ENCODE data around the gene HOXD3. TPM values are rescaled to one million over a fixed set of nuclear protein-coding genes. Genes with fewer than 3 reads are reported as not detected.

HOXD3 gene
- total RNA-seq, 1 donor from 2014 or later: 1.5 TPM

- no peaks in the 10 kb centered on the region for H3K4me1 Mint-ChIP-seq
- H3K27me3 Mint-ChIP-seq (ENCODE audit: low read depth): peaks cover 54% of the 10 kb centered on the region
- H3K4me3 Mint-ChIP-seq: no peak overlapping the region
- DNase-seq (ENCODE audit: low read depth, low spot score): no peak
- no peaks in the 10 kb centered on the region for H3K9me3 Mint-ChIP-seq
- no peak for TF ChIP-seq CTCF (conservative IDR thresholded peaks at IDR 0.05)
- no peak overlapping the region for H3K27ac Mint-ChIP-seq (ENCODE audit: unreplicated experiment)
- no peaks in the 10 kb centered on the region for H3K36me3 Mint-ChIP-seq (ENCODE audit: low read depth)
These were observed 45.4 kb downstream of the HOXD3 start for GRCh38 chr2:176202491-176202890.

GRCh38 chr2:176205126-176205525 lies 48.0 kb downstream of the HOXD3 start:
- Mint-ChIP-seq H3K27me3 (ENCODE audit: low read depth) (peaks cover 40% of the 10 kb centered on the region), H3K9me3 (no peaks in the 10 kb centered on the region), H3K4me1 (no peaks in the 10 kb centered on the region), H3K27ac (ENCODE audit: unreplicated experiment) (no peak overlapping the region), H3K36me3 (ENCODE audit: low read depth) (no peaks in the 10 kb centered on the region), H3K4me3 (no peak overlapping the region)
- DNase-seq (ENCODE audit: low read depth, low spot score): no peak
- no peak for TF ChIP-seq CTCF (conservative IDR thresholded peaks at IDR 0.05)

GRCh38 chr2:176206136-176206535 lies 49.0 kb downstream of the HOXD3 start:
- no peaks in the 10 kb centered on the region for H3K4me1 Mint-ChIP-seq
- no peaks in the 10 kb centered on the region for H3K9me3 Mint-ChIP-seq
- H3K27ac Mint-ChIP-seq (ENCODE audit: unreplicated experiment): no peak overlapping the region
- TF ChIP-seq CTCF (conservative IDR thresholded peaks at IDR 0.05): no peak
- H3K4me3 Mint-ChIP-seq: no peak overlapping the region
- DNase-seq (ENCODE audit: low read depth, low spot score): no peak
- peaks cover 43% of the 10 kb centered on the region for H3K27me3 Mint-ChIP-seq (ENCODE audit: low read depth)
- no peaks in the 10 kb centered on the region for H3K36me3 Mint-ChIP-seq (ENCODE audit: low read depth)

- no peak overlapping the region for H3K4me3 Mint-ChIP-seq
- H3K9me3 Mint-ChIP-seq: no peaks in the 10 kb centered on the region
- H3K4me1 Mint-ChIP-seq: no peaks in the 10 kb centered on the region
- H3K36me3 Mint-ChIP-seq (ENCODE audit: low read depth): no peaks in the 10 kb centered on the region
- H3K27me3 Mint-ChIP-seq (ENCODE audit: low read depth): peaks cover 47% of the 10 kb centered on the region
- DNase-seq (ENCODE audit: low read depth, low spot score): no peak
- H3K27ac Mint-ChIP-seq (ENCODE audit: unreplicated experiment): no peak overlapping the region
- no peak for TF ChIP-seq CTCF (conservative IDR thresholded peaks at IDR 0.05)
These were observed 49.6 kb downstream of the HOXD3 start for GRCh38 chr2:176206682-176207081.

GRCh38 chr2:176211110-176211509 lies 54.0 kb downstream of the HOXD3 start:
- Mint-ChIP-seq H3K36me3 (ENCODE audit: low read depth) (no peaks in the 10 kb centered on the region), H3K27ac (ENCODE audit: unreplicated experiment) (no peak overlapping the region), H3K4me3 (no peak overlapping the region), H3K27me3 (ENCODE audit: low read depth) (peaks cover 31% of the 10 kb centered on the region), H3K9me3 (no peaks in the 10 kb centered on the region), H3K4me1 (no peaks in the 10 kb centered on the region)
- DNase-seq (ENCODE audit: low read depth, low spot score): no peak
- TF ChIP-seq CTCF (conservative IDR thresholded peaks at IDR 0.05): no peak

- no peak for TF ChIP-seq CTCF (conservative IDR thresholded peaks at IDR 0.05)
- Mint-ChIP-seq H3K9me3 (no peaks in the 10 kb centered on the region), H3K27ac (ENCODE audit: unreplicated experiment) (no peak overlapping the region), H3K36me3 (ENCODE audit: low read depth) (no peaks in the 10 kb centered on the region), H3K4me3 (no peak overlapping the region), H3K27me3 (ENCODE audit: low read depth) (peaks cover 29% of the 10 kb centered on the region), H3K4me1 (no peaks in the 10 kb centered on the region)
- DNase-seq (ENCODE audit: low read depth, low spot score): no peak
These were observed 55.2 kb downstream of the HOXD3 start for GRCh38 chr2:176212276-176212675.

All from neural crest cell (in vitro differentiated cells).